Left colon (tissue), 2 donors: ENCODE measurements around the gene TNFRSF25. TPM values are rescaled to one million over a fixed set of nuclear protein-coding genes. Genes with fewer than 3 reads are reported as not detected.
"Not testable (repeated sequence)": the region's sequence is repeated elsewhere in the genome, so short reads cannot be mapped to it uniquely, and the experiment has no call there.

Source experiments
- ATAC-seq: fragments of 200-7000 bp; cut with Tn5 transposase; one replicate; pipeline ENCODE4 v1.9.1; 2020; ENCODE audit warnings: mild to moderate bottlenecking, moderate library complexity
- DNase-seq, 2 donors: peaks; one replicate each; pipeline ENCODE4 v3.0.0-alpha.2; 2020
- intact Hi-C, 2 donors: fragments of 100-400 bp; cut with DNase I in 1 of 2; cut with micrococcal nuclease in 1 of 2; formaldehyde crosslinking; loops; one replicate each; pipeline versions ENCODE4 v1.11.2 to v1.14.0; 2022; cut with DNase I, micrococcal nuclease
- total RNA-seq, 2 donors: library from RNA; stranded (reverse); fragmentation: NEBNext Ultra II Directional; extraction: Animal tissue kit (Norgen Biotek cat#: 25700); gene quantifications; one replicate each; pipeline ENCODE4 v1.2.1, GENCODE V29; 2021
- donor health status: DM: no; HTN: no; CAD: no.
- donor health status: DM: yes; HTN: yes; CAD: no.

TNFRSF25 gene
- total RNA-seq, 2 donors from 2014 or later, result 21.7 to 71.9 TPM

DNA sequence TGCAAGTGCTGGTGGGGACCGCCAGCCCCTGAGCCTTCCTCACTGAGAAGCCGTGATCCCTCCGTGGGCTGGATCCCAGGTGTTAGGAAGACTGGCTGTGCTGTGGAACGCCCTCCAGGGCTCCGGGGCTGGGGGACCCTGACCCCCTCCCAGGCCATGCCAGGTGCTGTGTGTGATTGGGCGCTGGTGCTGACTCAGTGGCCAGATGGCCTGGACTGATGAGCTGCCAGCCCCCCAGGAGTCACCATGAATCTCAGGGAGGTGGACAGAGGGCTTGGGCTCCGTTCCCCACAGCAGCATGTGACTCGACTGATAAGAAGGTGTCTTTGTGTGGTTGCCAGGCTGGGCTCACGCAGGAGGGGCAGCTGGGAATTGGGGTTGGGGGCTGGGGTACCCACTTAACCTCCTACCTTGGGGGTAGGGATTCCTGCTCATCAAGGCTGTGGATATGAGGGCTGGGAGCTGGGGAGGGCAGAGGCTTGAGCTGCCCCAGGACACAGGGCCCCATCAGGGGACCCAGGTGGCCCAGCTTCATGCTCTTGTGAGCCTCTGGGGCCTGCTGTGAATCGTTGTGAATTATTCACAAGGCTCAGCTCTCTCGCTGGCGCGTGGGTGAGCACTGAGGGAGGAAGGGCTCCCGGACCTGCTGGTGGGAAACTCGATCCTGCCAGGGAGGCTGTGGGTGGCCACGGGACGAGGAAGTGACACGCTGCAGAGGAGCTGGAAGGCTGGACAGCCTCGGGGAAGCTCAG lies 36.1 kb downstream of the TNFRSF25 start:
- DNase-seq, intact Hi-C loops, ATAC-seq: not testable (repeated sequence)

DNA sequence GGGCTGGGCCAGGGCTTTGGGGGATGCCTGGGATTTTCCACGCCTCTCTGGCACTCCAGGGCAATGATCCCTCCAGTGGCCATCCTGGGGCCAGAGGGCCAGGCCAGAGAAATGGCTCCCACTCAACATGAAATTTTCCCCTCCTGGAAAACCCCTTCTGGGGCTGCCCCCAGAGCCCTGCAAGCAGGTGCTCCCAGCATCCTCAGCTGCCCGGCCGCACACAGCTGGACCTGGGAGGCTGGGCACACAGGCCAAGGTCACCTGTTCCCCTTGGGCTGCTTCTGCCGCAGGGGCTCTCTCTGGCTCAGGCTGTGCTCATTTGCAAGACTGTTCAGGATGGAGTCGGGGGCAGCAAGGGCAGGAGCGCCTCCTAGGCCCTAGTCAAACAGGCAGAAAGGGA lies 37.5 kb downstream of the TNFRSF25 start:
- DNase-seq, ATAC-seq, intact Hi-C loops: not testable (repeated sequence)

DNA sequence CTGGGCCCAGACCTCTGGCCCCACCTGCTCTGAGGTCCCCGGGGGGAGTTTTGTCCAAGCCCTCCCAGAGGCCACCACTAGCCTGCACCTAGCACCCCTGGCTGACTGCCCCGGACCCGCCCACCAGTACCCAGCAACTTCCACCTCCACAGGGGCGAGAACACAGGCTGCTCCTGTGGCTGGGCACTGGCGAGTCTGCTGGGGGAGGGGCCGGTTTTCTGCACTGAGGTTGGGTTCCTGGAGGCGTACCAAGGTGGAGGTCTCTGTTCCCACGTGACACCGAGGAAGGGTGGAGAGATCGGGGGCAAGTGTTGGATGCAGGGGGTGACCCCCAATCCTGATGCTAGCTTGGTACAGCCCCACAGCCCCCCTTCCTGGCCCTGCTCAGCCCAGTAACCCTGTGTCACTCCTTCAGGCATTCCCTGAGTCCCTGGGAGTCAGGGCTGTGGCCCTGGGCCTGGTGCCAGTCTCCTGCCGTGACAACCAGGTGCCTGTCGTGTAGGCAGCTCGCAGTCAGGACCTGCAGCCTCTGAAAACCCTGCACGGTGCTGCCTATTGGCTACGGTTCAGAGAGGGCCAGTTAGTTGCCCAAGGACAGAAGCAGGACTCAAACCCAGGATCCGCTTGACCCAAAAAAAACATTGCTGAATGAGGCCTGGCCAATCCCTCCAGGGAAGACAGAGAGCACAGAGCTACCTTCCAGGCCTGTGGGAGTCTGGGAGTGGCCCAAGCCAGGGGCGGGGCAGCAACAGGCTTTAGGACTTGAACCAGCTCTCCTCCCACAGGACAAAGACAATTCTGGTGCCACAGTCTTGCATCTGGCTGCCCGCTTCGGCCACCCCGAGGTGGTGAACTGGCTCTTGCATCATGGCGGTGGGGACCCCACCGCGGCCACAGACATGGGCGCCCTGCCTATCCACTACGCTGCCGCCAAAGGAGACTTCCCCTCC lies 38.3 kb downstream of the TNFRSF25 start:
- ATAC-seq, result peak; percentile 68
- intact Hi-C loops, result no loop called here

DNA sequence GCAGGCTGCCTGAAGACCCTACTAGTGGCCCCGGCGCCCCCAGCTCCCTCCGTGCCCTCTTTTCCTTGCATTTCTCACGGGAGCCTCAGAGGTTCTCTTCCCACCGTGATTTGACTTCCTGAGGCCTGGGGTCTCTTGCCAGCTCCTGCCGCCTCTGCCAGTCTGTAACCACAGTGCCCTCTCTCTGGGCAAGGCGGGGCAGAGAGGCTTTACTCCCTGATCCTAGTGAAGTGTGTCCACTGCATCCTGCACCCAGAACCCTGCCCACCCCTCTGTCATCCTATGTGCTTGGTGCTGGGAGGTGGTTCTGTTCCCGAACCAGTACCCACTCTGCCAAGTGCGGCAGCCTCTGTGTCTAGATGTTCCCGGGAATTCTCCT lies 39.0 kb downstream of the TNFRSF25 start:
- DNase-seq (no peak), ATAC-seq (no peak)
- intact Hi-C loops, result no loop called here

More for the DNA sequence above, 38.3 kb downstream of the TNFRSF25 start:
- DNase-seq, result peak; percentile 71

DNA sequence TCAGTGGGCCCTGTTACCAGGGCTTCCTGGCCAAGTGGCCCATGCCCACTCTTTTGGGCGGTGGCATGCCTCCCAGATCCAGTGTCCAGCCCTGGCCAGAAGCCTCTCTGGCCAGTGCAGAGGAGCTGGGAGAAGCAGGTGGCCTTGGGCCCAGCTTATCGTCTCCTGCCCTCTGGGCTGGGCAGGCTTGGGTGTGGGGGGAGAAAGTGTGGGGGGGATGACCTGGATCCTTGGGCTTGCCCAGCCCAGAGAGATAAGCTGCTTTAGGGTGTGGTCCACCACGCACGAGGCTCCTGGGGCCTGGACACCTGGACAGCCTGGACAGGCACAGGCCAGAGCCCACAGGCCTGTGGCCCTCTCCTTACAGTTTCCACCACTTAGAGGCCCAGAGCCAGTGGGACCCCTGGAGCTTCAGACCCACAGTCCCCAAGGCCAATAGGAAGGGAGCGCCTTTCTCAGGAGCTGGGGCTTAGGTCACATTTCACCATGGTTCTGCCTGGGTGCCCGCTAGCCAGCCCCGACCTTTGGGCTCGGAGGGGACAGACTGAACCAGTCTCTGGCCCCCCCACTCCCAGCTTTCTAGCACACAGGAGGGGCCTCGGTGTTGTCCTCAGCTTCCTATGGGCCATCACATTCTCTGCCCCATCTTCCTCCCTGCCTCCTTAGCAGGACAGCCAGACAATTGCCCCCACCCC lies 39.5 kb downstream of the TNFRSF25 start:
- peak; percentile 20 for ATAC-seq
- intact Hi-C loops, result no loop called here

DNA sequence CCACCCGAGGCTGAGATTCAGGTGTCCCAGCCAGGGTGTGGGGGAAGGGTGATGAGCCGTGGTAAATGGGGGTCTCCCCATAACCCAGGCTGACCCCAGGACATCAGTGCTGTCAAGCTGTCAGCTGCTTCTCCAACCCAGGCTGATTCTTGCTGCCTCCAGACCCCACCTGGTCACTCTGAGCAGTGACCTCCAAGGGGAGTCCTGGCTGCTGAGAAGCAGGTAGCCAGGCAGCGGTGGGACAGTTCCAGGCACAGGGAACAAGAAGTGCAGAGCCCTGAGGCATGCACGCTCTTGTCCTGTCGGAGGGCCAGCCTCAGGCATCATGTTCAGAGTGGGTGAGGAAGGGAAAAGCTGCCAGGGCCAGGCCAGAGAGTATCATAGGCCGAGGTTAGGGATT lies 40.3 kb downstream of the TNFRSF25 start:
- no peak for ATAC-seq
- intact Hi-C loops, result no loop called here
- DNase-seq, result no peak

More for the DNA sequence above, 39.5 kb downstream of the TNFRSF25 start:
- DNase-seq, result no peak

DNA sequence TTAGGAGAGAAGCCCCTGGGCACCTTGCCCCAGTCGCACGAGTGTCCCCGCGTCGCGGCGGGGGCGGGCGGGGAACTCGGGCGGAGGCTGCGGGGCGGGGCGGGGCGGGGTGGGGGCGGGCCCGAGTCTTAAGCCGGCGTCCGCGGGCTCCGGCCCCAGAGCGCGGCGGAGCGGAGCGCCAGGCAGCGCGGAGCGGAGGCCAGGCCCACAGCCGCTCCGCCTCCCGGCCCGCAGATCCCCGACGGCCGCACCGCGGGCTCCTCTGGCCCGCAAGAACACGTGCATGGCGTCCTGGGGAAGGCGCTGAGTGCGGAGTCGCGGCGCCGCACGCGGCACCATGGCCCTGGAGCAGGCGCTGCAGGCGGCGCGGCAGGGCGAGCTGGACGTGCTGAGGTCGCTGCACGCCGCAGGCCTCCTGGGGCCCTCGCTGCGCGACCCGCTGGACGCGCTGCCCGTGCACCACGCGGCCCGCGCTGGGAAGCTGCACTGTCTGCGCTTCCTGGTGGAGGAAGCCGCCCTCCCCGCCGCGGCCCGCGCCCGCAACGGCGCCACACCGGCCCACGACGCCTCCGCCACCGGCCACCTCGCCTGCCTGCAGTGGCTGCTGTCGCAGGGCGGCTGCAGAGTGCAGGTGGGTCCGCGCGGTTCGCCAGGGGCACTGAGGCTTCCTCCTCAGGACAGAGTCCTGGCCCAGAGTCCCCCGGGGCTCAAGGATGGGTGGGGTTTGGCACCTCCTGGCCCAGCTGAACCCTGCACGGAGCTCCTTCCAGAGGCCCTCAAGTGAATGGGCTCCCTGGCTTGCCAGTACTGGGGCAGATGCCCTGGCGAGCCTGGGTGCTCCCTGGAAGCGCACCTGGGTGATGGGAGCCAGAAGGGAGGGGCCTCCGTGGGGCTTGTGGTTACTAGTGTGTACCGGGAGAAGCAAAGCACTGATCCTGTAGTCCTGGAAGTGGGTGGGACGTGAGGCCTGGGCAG lies 41.1 kb downstream of the TNFRSF25 start, which contains the start of gene ESPN:
Gene ESPN, plus strand, starts transcription at position 158 of the 975 bp plus-strand sequence. Its CDS starts 180 bp downstream, at position 338.
- DNase-seq (no peak), ATAC-seq (peak; percentile 34)
- intact Hi-C loops, result no loop called here

DNA sequence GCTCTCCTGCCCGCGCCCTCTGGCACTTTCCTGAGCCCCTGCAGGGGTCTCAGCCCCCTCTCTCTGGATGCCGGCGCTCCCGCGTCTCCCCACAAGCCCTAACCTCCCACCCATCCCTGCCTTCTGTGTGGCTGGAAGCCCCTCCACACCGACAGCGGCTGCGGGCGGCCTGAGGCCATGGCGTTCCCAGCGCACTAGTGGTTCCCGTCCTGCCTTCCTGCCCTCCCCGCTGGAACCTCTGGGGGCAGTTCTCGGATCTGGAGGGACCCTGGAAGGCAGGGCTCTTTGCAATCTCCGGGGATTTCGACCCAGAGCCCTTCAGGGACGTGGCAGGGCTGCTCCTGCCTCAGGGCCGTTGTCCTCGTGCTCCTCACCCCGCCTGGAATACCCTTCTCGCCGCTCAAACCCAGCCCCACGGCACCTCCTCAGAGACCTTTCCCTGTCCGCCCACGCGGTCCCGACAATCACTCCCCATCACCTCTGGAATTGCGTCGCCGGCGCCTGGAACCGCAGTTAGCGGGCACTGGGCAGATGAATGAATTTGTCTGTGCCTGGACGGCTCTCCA lies 41.9 kb downstream of the TNFRSF25 start:
- DNase-seq (no peak), ATAC-seq (no peak)
- intact Hi-C loops, result no loop called here

DNA sequence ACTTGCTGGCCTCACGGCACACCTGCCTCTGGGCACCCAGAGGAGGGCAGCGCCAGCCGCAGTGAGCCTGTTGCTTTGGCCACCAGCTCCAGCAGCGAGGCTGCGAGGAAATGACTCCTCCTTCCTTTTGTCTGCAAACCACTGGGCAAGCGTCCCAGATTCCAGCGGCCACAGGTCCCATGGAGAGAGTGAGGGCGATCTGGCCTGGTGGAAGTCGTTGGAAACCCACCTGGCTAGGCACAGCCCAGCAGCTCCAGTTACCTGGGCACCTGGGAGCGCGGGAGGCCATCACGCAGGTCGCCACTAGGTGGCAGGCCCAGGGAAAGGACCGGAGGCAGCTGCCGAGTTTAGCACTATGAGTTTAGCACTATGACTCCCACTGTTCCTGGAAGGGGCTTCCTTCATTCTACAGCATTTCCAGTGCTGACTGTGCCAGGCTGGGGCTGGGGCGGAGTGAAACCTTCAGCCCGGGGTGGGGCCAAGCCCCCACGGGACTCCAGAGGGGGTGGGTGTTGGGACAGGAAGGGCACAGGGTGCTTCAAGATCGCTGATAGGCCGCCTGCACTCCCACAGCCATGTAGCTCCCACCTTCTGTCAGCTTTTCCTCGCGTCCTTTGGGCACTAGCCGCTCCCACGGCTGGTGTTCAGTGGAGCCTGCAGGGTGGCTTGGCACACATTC lies 42.5 kb downstream of the TNFRSF25 start:
- peak; percentile 56 to 87 for DNase-seq
- peak; percentile 34 for ATAC-seq
- intact Hi-C loops, result no loop called here

DNA sequence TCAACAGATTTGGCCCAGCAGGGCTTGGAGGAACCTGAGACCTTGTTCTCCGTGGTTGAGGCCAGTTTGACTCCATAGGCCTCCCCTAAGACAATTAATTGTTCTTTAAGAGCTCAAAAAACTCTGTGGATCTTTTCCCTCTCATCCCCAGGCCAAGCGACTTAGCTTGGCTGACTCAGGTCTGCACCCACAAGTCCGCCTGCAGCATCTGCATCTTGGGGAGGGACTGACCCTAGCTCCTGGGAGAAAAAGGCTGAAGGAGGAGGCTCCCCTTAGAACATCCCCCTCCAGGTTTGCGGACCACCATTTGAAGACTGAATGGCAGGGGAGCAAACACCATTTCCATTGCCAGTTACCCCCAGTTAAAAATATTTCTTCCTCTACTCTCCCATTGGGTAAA lies 44.7 kb downstream of the TNFRSF25 start:
- DNase-seq, result no peak
- no peak for ATAC-seq
- intact Hi-C loops, result no loop called here

DNA sequence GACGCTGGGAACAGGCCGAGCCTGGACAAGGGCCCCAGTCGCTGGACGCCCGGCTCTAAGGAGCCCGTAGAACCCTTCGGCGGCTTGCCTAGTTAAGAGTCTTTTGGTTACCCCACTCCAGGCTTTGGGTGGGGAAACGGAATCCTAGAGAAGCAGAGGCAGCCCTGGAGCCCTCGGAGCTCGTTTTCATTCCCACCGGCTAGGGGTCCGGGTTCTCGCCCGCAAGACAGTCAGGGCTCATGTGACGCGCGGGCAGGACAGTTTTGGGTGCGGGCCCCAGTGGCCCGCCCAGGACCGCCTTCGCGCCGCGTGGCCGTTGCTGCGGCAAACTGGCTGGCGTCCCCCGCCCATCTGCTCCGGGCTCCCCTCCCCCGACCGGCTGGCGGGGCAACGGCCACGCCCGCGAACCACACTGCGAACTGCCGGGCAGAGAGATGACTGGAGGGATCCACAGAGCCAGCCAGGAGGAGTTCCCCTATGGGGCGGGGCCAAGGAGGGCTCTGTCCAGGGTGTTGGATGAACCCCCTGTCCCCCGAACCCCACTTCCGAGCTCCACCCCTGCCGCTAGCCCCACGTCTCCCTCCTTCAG lies 45.4 kb downstream of the TNFRSF25 start:
- peak; percentile 38 for ATAC-seq
- intact Hi-C loops, result no loop called here
- DNase-seq, result peak; percentile 71 to 76

DNA sequence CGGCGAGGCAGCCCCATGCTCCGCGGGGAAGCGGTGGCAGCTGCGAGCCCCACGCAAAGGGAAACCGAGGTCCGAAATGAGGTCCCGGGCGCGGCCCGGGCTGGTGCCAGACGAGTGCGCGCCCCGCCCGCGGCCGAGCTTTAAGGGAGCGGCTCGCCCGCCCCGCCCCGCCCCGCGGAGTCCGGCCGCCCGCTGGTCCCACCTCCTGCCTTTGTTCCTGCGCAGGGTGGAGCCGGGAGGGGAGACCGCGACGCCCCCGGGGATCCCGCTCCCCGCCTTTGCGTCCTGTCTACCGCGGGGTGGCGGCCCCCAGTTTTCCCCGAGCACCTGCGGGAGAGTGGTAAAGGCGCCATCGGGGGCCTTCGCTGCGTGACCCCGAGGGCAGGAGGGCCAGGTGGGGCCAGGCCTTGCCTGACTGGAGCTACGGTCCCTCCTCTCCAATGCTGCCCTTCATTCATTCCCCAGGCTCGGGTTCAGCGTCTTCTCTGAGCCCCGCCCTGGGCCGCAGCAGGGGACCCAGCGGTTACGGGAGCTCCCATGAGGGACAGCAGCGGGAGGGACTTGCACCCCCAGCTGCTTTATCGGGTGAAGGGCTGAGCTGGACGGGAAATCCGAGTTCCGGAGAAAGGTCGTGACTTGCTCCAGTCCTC lies 46.0 kb downstream of the TNFRSF25 start, which contains the start of gene HES2:
Gene HES2, minus strand, starts transcription at position 116 of the 650 bp plus-strand sequence. Its CDS starts 99 bp downstream, at position 17.
- intact Hi-C loops, result no loop called here
- ATAC-seq (peak; percentile 70), DNase-seq (peak; percentile 71 to 86)

DNA sequence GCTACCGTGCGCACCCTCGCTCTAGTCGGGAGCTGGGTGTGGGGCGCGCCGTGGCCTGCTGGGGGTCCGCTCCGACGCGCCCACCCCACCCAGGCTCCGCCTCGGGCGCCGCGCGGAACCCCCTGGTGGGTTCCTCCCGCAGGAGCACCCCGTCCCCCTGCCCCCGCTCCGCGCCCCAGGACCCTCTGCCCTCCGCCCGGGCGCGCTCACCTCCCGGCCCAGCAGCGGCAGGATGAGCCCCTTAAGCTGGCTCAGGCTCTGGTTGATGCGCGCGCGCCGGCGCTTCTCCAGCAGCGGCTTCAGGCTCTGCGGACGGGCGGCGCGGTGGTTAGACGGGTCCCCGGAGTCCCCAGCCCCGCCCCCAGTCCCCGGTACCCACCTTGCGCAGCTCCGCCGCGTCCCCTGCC lies 46.6 kb downstream of the TNFRSF25 start:
- ATAC-seq (peak; percentile 9), DNase-seq (no peak)
- intact Hi-C loops, result no loop called here

DNA sequence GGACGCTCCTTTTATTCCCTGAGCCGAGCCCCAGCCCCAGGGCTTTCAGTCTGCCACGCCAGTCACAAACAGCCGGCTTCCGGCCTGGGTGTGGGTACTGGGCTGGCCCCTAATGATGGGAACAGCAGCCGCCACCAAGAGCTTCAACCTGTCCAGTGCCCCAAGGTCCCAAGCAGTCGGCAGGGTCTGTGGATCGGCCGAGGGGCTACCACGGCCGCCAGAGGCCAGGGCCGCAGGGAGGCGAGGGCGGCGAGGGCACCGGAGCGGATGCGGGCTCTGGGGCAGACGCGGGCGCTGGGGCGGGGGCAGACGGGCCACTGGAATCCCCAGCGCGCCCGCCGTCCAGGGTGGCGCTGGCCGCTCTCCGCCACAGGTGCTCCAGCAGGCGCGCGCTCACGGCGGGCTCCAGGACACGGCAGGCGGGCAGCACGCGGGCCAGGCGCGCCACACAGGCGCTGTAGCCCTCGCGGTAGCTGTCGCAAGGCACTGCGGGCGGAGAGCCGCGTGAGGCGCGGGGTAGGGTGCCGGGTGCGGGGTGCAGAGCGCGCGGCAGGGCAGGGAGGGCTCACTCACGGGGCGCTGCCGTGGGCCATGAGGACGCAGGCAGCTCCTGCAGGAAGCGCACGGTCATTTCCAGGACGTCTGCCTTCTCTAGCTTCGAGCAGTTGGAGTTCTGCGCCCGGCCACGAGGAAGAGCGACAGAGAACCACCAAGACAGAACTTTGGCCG lies 47.1 kb downstream of the TNFRSF25 start:
- ATAC-seq (peak; percentile 27), DNase-seq (peak in 1 of 2 donors; percentile 46)
- intact Hi-C loops, result no loop called here

DNA sequence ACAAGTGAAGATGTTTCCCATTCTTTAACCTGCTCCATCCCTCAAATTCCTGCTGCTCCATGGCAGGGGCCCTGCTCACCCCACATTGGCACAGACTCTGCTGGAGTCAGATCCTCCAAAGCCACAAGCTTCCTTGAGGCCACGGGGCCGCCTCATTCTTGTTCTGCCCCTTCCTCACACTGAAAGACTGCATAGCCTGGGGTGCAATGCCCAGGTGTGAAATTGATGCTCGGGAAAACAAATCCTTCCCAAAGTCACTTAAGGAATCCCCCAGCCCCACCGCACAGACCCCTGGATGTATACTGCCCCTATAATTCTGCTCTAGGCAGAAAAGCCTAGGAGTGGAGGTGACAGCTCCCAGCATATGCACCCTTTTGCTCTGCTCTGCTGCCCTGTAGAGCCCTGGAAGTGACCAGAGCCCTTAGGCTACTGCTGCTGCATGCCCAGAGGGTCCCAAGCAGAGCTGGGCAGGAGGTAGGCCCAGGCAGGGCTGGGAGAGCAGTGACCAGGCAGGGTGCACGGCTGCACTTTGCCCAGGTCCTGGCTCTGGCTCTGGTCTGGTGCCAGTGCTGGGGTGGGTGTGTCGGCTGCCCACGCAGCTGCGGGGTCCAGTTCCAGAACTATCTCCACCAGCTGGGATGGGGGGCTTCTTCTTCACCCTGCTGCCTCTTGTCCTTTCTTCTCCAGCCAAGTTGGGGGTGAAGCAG lies 47.9 kb downstream of the TNFRSF25 start:
- intact Hi-C loops, result no loop called here
- peak; percentile 21 for ATAC-seq
- peak; percentile 49 to 65 for DNase-seq
